SU-DHL-6 (cell line): Measurements from ENCODE around the gene MTLN.
"Not testable (repeated sequence)": the region's sequence is repeated elsewhere in the genome, so short reads cannot be mapped to it uniquely, and the experiment has no call there.

Experiments
- H2AFZ ChIP-seq: fragments of 200-600 bp; sonication (generic); 2 replicates; pipeline ENCODE4 v1.6.1; 2014; ENCODE audit warnings: low read depth, mild to moderate bottlenecking, moderate library complexity, mixed read lengths, antibody characterized with exemption, low read length; ENCODE audit not compliant: severe bottlenecking
- H3F3A ChIP-seq: fragments of 200-600 bp; shearing (Covaris generic); 2 replicates; pipeline ENCODE4 v1.6.0; 2016; ENCODE audit warnings: antibody characterized with exemption, mild to moderate bottlenecking; ENCODE audit not compliant: insufficient read depth
- H3K27ac ChIP-seq: fragments of 200-600 bp; sonication (generic); 2 replicates; pipeline ENCODE4 v1.5.1; 2016; ENCODE audit warnings: low read depth, mild to moderate bottlenecking, low read length, moderate library complexity, mixed read lengths
- H3K27me3 ChIP-seq: fragments of 200-600 bp; sonication (generic), shearing (Covaris generic); 2 replicates; pipeline ENCODE4 v1.6.0; 2014; ENCODE audit warnings: mild to moderate bottlenecking, low read length
- H3K36me3 ChIP-seq: fragments of 200-600 bp; sonication (generic); 2 replicates; pipeline ENCODE4 v1.6.1; 2014; ENCODE audit warnings: mild to moderate bottlenecking, low read length, mixed read lengths
- H3K4me2 ChIP-seq: fragments of 300-600, 200-600 bp; shearing (Covaris generic), sonication (generic); 2 replicates; pipeline ENCODE4 v1.6.0; 2014; ENCODE audit warnings: low read length, low read depth, mild to moderate bottlenecking; ENCODE audit not compliant: poor library complexity, severe bottlenecking
- H3K4me3 ChIP-seq: fragments of 200-600 bp; sonication (generic); 2 replicates; pipeline ENCODE4 v1.5.1; 2014; ENCODE audit warnings: antibody characterized with exemption, low read length, mild to moderate bottlenecking, mixed read lengths; ENCODE audit not compliant: insufficient read depth, poor library complexity, severe bottlenecking
- H3K79me2 ChIP-seq: fragments of 200-600 bp; sonication (generic); 2 replicates; pipeline ENCODE4 v1.6.1; 2014; ENCODE audit warnings: mild to moderate bottlenecking, low read length, moderate library complexity; ENCODE audit not compliant: insufficient read depth
- H3K9ac ChIP-seq: fragments of 200-600 bp; sonication (generic); 2 replicates; pipeline ENCODE4 v1.7.0; 2014; ENCODE audit warnings: mild to moderate bottlenecking, low read length
- H3K9me2 ChIP-seq: fragments of 200-600 bp; sonication (generic); replicated peaks from 2 replicates; pipeline ENCODE4 v1.6.1; 2014; ENCODE audit warnings: low read length; ENCODE audit not compliant: insufficient read depth
- H3K9me3 ChIP-seq: fragments of 200-600 bp; sonication (generic); 2 replicates; pipeline ENCODE4 v1.6.1; 2014; ENCODE audit warnings: low read length, mixed read lengths; ENCODE audit not compliant: insufficient read depth
- H4K20me1 ChIP-seq: fragments of 200-600 bp; sonication (generic); 2 replicates; pipeline ENCODE4 v1.6.1; 2014; ENCODE audit warnings: low read depth, mild to moderate bottlenecking, antibody characterized with exemption, low read length, moderate library complexity, mixed read lengths
- EZH2phosphoT487 ChIP-seq: fragments of 200-600 bp; sonication (generic), shearing (Covaris generic); conservative IDR thresholded peaks from 2 replicates; pipeline ENCODE4 v1.6.1; 2018; ENCODE audit warnings: mild to moderate bottlenecking, antibody characterized with exemption, low read length, moderate library complexity, mixed read lengths
- TF ChIP-seq, protein P1 (sequence below): fragments of 200-600 bp; sonication (generic); IDR thresholded peaks from one replicate; pipeline ENCODE4 v1.5.1; 2017; ENCODE audit warnings: antibody characterized with exemption, mild to moderate bottlenecking, low read length, moderate library complexity; ENCODE audit not compliant: insufficient read depth, poor library complexity, severe bottlenecking

The MTLN gene

DNA sequence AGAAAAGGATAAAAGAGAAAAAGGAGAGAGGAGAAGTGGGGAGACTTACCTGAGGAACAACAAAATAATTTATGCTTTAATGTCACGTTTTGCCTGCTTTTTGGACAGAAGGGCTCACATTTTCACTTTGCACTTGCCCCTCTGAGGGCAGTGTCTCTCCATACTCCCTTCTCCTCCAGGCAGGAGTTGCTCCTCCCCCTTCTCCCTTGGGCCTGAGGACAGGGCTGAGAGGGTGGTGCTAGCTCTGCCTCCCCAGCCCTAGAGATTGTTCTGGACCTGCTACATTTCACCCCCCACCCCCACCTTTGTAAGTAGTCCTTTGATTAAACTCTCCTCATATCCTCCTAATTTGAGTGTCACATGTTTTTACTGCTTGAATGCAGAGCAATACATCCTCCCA lies 17.5 kb upstream of the MTLN start:
- not testable (repeated sequence) for H3K79me2 ChIP-seq, H3K9me3 ChIP-seq, H3K27me3 ChIP-seq, H3K27ac ChIP-seq, H3K4me3 ChIP-seq, H3F3A ChIP-seq, H2AFZ ChIP-seq, H3K9me2 ChIP-seq, H3K4me2 ChIP-seq, H3K36me3 ChIP-seq, H3K9ac ChIP-seq, H4K20me1 ChIP-seq

DNA sequence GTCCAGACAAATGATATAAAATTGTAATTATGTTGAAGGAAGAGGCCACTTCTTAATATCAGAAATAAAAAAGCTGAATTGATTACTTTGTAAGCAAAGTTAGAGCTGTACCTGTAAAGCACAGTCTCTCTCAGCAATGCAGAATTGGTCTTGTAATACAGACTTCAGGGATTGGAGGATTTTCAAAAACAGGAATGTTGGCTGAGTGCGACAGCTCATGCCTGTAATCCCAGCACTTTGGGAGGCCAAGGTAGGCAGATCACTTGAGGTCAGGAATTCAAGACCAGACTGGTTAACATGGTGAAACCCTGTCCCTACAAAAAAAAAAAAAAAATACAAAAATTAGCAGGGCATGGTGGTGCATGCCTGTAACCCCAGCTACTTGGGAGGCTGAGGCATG lies 10.3 kb upstream of the MTLN start:
- H3F3A ChIP-seq, H3K9me3 ChIP-seq, H3K4me2 ChIP-seq, H2AFZ ChIP-seq, H3K79me2 ChIP-seq, H3K4me3 ChIP-seq, H3K9me2 ChIP-seq, H3K36me3 ChIP-seq, H3K27me3 ChIP-seq, H3K27ac ChIP-seq, H3K9ac ChIP-seq, H4K20me1 ChIP-seq: not testable (repeated sequence)

DNA sequence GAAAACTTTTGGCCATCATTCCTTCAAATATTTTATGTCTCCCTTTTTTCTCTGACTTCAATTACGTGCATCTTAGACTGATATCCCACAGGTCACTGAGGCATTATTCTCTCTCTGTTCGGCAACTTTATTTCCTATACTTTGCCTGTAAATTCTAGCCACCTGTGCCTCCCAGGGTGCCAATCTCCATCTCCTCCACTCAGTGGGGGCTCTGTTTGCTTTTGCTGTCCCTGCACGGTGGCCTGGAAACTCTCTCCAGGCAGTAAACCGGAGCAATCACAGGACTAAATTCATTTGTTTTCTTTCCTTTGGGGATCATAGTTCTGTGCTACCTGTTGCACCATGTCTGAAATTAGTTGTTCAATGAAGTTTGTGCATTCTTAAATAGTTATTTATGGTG lies 9.6 kb upstream of the MTLN start:
- Histone ChIP-seq H3K36me3 (no peaks in the 10 kb centered on the region), H4K20me1 (no peaks in the 10 kb centered on the region), H3K27me3 (no peaks in the 10 kb centered on the region), H3F3A (no peaks in the 10 kb centered on the region), H2AFZ (no peak overlapping the region), H3K9me3 (no peaks in the 10 kb centered on the region), H3K4me2 (no peak overlapping the region), H3K27ac (no peak overlapping the region), H3K9ac (no peak overlapping the region), H3K9me2 (no peaks in the 10 kb centered on the region), H3K4me3 (no peak overlapping the region), H3K79me2 (no peaks in the 10 kb centered on the region)
- TF ChIP-seq EZH2phosphoT487: no peak
- TF ChIP-seq, protein P1, sequence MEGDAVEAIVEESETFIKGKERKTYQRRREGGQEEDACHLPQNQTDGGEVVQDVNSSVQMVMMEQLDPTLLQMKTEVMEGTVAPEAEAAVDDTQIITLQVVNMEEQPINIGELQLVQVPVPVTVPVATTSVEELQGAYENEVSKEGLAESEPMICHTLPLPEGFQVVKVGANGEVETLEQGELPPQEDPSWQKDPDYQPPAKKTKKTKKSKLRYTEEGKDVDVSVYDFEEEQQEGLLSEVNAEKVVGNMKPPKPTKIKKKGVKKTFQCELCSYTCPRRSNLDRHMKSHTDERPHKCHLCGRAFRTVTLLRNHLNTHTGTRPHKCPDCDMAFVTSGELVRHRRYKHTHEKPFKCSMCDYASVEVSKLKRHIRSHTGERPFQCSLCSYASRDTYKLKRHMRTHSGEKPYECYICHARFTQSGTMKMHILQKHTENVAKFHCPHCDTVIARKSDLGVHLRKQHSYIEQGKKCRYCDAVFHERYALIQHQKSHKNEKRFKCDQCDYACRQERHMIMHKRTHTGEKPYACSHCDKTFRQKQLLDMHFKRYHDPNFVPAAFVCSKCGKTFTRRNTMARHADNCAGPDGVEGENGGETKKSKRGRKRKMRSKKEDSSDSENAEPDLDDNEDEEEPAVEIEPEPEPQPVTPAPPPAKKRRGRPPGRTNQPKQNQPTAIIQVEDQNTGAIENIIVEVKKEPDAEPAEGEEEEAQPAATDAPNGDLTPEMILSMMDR: no peak

DNA sequence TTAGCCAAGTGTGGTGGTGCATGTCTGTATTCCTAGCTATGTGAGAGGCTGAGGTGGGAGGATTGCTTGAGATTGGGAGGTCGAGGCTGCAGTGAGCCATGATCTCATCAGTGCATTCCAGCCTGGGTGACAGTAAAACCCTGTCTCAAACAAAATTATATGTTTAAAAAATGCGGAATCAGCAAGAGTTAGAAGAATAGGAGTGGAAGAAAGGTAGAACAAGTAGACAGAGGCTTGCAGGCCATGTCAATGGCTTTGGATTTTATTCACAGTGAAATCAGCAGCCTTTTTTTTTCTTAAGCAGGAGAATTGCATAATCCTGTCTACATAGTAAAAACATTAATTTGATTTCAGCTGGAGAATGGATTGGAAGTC lies 7.8 kb upstream of the MTLN start:
- Histone ChIP-seq H3F3A (no peaks in the 10 kb centered on the region), H3K9ac (no peak overlapping the region), H3K4me3 (no peak overlapping the region), H3K36me3 (no peaks in the 10 kb centered on the region), H4K20me1 (no peaks in the 10 kb centered on the region), H3K9me2 (no peaks in the 10 kb centered on the region), H3K79me2 (no peaks in the 10 kb centered on the region), H3K9me3 (no peaks in the 10 kb centered on the region), H2AFZ (no peak overlapping the region), H3K27me3 (no peaks in the 10 kb centered on the region), H3K4me2 (no peak overlapping the region), H3K27ac (no peak overlapping the region)
- TF ChIP-seq EZH2phosphoT487: no peak
- TF ChIP-seq, protein P1: no peak
